Stimulated activated CD4-positive, alpha-beta T cell treated with anti-CD3 and anti-CD28 coated beads, Interleukin-4, amount 100 ng/mL, for 1 hour (primary cell): Measurements from ENCODE around the gene MYZAP.

Source experiments
- DNase-seq: peaks from one replicate; pipeline ENCODE4 v3.0.0-alpha.2; 2020

The MYZAP gene

DNA sequence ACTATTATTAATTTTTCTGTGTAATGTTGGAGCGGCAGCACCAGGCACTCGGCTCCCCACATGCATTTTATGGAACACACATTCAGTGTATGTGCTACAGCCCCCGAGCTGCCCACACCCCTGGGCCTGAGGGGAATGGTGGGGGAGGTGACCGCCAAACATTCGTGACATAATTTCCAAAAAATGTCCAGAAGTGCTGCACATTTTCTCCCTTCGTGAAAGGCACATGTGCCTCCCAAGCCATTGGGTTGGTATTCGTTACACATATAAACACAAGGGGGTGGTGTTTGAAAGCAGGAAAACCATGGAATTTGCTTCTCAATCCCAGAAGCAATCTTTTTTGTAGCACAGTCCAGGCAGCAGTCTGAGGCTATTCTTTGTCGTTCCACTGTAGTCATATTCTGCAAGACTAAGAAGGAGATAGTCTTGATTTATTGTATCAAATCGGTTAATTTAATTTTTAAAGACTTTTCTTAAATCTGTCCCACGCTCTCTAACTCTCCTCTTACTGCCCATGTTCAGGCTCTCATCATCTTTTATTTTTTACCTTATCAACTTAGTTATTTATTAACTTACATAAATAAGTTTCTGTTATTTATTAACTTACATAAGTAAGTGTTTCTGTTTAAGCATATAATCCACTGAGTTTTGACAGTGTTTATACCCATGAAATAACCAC, 75.6 kb downstream of the MYZAP start:
- no peak for DNase-seq

DNA sequence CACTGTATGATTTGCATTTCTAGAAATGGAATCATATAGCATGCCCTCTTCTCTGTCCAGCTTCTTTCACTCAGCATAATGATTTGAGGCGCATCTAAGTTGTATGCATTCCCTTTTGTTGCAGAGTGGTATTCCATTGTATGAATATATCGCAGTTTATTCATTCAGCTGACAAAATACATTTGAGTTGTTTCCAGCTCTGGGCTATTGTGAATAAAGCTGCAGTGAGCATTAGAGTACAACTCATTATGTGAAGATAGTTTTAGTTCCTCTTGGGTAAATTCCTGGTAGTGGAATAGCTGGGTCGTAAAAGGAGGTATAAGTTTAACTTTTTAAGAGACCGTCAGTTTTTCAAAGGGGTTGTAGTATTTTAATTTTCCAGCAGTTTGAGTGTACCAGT, 76.3 kb downstream of the MYZAP start:
- no peak for DNase-seq

- DNase-seq, result no peak
These were observed 79.9 kb downstream of the MYZAP start for GRCh38 chr15:57671636-57672035.

GRCh38 chr15:57675481-57676181, 83.9 kb downstream of the MYZAP start:
- DNase-seq, result no peak

DNA sequence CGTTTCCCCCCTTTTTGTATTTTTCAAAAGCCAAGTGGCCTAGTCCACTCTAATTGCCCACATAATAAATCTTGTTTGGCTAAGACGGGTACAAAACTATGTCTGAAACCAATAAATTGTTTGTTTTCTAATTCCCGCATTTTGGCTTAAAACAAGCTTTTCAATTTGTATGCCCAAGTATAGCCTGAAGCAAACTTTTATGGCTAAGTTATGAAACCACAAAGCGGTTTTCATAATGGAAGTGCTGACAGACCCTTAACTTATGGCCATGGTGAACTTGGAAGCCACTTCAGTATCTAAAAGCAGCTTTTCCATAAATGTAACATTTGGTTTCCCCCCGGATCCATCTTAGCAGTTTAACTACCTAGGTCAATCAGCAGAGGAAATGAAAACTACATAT, 84.9 kb downstream of the MYZAP start:
- DNase-seq, result no peak

DNA sequence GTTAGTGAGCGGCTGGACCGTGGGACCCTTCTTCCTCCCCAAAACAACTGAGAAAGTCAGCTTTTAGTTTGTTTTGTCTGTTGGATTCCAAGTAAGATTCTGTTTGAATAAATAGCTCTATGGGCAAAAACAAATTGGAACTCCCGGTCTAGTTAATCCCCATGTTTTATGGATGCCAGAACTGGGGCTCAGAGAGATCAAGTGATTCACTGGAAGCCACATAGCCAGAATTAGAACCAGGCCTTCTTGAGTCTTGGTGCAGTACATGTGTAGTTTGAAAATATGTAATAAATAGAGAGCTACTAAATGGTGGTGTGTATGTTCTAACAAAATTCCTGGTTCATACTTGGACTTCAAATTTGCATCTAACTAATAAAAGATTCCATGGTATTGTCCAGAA, 85.5 kb downstream of the MYZAP start:
- DNase-seq, result no peak

DNA sequence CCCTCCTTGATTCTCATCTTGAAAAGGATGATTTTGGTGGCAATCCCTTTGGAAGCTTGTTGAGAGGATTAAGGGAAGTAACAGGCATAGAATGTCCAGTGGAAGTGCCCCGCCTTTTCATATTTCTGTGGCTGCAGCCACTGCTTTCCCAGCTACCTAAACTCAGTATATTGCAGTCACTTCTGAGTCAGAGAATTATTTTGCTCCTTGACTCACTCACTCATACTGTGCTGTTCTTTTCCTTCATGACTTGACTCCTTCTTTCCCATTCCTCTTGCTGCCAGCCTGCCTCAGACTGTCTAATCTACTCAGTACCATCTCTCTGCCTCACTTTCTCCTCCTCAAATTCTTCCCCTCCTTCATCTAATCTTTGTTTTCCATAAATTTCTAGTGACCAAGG, 88.3 kb downstream of the MYZAP start:
- no peak for DNase-seq

DNA sequence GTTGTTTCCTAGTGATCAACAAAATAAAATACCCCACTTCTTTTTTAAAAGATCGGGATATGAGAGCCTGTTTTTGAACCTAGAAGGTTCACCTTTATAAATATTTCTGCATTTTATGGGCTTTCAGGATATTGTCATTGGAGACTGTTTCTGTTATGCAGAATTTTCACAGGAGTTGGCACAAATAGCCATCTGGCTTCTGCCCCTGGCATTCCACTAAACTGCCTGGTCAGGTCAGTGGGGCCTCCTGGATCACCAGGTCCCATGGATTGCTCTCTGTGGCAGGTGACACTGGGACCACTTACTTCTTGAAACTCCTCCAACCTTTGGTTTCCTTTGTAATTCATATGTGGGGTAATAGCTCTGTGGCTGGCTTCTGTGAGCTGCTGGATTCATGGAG, 89.3 kb downstream of the MYZAP start:
- no peak for DNase-seq

- no peak for DNase-seq
These were observed 91.8 kb downstream of the MYZAP start for GRCh38 chr15:57683481-57683880.

DNA sequence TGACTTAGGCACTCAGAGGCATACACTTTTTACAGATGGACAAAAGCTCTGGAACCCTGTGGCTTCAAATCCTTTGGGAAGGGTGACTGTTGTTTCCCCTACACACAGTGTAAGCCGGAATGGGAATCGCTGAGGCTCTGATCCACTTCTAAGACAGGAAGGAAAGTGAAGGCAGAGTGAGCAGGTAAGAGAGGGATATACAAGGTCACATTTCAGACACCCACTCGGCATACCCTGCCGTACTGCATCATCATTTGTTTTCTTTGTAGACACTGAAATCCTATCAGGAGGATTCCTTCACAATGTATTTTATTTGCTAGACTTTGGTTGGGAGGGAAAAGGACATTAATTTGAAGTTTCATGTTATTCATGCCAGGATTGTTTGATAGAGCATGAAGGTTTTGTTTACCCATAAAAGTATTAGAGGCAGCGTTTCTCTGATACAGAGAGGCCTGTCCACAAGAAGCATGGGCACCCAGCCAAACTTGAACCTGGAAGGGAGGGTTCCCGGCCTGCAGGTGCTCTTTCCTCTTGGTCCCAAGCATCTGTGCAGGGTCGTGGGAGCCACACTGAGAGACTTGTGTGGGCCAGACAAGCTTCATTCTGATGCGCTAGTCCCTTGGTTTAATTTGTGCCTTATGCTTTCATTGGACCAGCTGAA, 92.9 kb downstream of the MYZAP start:
- DNase-seq, result no peak

DNA sequence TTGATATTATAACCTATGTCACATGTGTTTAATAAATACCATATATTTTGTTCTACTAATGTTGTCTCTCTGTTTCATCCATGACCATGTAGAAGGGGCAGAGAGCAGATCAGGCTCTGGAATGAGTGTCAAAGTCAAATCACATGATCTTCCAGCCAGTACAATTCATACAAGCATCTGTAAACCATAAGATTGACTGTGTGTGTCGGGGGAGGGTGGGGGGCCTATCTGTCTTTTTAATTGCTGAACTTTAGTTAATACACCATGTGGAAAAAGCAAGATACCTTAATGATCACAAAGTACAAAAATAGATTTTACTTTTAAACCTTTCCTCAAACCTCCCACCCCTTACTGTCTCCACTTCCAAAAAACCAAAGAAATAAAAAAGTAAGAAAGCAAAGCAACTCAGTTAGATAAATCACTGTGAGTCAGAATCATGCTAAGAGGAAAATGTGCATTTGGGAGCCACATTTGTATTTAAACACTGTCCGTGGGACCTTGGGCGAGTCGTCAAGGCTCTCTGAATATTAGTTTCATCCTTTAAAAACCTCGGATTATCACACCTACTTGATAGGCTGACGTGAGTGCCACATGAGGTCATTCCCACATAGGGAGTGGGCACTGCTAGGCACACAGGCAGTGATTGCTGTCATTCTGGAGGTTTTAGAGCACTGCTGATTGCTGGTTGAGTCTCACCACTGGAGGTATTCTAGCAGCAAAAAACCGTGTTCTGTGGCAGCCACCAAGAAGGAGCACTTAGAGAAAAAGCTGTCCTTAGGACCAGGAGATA, 93.8 kb downstream of the MYZAP start:
- no peak for DNase-seq

- DNase-seq, result no peak
These were observed 95.0 kb downstream of the MYZAP start for GRCh38 chr15:57686657-57687056.

- DNase-seq, result no peak
These were observed 98.8 kb downstream of the MYZAP start for GRCh38 chr15:57690341-57690966.

- DNase-seq, result no peak
These were observed 99.4 kb downstream of the MYZAP start for GRCh38 chr15:57691082-57691481.

- DNase-seq, result no peak
These were observed 101.0 kb downstream of the MYZAP start for GRCh38 chr15:57692709-57693108.

GRCh38 chr15:57694279-57694678, 102.6 kb downstream of the MYZAP start:
- DNase-seq, result no peak

DNA sequence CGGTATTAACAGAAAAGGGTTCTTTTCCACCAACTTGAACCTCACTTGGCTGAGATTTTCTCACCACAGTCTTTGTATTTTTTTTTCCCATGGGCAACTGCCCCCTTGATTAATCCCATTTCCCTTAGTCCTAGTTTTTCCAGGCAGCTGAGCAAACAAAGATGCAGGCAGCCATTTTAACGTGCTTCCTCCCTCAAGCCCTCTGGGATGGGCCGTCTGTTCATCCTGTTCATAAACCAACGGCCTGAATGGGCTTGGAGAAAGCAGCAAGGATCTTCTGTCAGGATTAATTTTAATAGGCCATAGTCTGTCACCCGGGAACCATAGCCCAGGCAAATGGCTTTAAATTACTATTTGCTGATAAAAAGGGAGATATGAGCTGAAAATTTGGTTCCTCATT, 104.4 kb downstream of the MYZAP start:
- DNase-seq, result no peak

DNA sequence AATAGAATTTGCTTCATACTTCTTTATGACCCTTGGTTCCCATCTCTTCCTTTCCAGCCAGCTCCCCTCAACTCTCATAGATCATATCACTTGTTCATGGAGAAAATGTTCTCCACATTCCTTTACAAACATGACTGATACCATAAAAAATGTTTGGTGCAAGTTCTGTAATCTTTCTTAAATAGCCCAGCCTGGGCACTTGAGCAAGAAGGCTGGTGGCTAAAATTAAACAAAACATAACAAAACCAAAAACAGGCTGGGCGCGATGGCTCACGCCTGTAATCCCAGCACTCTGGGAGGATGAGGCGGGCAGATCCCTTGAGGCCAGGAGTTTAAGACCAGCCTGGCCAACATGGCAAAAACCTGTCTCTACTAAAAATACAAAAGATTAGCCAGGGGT, 105.9 kb downstream of the MYZAP start:
- DNase-seq, result no peak

DNA sequence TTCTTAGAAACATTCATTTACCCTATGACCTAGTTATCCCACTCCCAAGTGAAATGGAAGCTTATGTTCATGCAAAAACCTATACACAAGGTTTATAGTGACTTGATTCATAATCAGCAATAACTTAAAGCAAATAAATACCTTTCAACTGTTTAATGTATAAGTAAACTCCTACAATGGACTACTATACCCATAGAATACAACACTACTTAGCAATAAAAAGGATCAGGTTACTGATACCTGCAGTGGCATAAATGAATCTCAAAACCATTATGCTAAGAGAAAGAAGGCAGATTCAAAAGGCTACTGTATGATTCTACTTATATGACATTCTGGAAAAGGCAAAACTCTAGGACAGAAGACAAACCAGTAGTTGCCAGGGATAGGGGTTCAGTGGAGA, 106.5 kb downstream of the MYZAP start:
- no peak for DNase-seq

GRCh38 chr15:57698991-57699390, 107.3 kb downstream of the MYZAP start:
- DNase-seq, result no peak

DNA sequence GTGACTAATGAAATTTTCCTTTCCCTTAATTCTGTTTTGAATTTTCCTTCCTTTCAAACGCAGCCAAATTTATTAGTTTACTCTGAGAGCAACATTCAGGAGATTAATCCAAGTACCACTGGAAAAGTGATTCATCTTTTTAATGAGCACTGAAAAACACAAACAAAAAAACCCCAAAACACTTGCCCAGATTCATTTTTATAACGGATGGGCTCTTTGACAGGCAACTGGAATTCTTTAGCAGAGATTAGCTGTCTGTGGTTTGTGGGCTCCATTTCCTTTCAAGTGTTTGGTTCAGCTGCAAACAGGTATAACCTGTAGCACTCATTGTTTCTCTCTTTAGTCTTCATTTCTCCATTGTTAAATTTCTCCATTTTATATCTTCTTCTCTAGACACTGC, 111.7 kb downstream of the MYZAP start:
- no peak for DNase-seq

- DNase-seq, result no peak
These were observed 112.7 kb downstream of the MYZAP start for GRCh38 chr15:57704441-57704840.
